Measurements from ENCODE around the gene NFATC2. TPM values are rescaled to one million over a fixed set of nuclear protein-coding genes. Genes with fewer than 3 reads are reported as not detected.
"Not testable (repeated sequence)": the region's sequence is repeated elsewhere in the genome, so short reads cannot be mapped to it uniquely, and the experiment has no call there.

Gene NFATC2
- polyA plus RNA-seq, 5 donors, result 5.8 to 10.1 (median 8.7) TPM

DNA sequence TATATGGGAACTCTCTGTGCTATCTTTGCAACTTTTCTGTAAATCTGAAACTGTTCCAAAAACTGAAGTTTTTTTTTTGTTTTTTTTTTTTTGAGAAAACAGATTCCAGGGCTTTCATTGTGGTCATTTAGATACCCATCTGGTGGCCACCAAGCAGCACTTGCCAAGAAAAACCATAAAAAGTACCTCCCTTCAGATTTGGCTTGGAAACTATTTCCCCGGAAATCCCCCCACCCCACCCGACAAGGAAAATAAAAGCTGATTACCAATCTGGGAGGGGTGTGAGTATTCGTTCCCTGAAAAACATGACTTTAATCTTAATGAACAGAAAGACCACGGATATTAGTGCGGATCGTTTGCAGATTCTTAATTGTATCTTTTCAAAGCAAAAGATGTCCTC is 1.9 kb downstream of the NFATC2 start:
- DNase-seq, result no peak

DNA sequence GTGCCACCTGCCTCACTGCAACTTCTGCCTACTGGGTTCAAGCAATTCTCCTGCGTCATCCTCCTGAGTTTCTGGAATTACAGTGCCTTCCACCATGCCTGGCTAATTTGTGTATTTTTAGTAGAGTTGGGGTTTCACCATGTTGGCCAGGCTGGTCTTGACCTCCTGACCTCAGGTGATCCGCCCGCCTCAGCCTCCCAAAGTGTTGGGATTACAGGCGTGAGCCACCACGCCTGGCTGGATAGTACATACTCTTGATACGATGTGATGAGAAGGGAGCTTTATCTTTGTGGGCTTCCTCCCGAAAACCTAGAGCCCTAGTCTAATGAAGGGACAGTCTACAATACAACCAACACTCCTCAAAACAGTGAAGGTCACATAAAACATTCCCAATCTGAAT is 2.4 kb downstream of the NFATC2 start:
- not testable (repeated sequence) for DNase-seq

DNA sequence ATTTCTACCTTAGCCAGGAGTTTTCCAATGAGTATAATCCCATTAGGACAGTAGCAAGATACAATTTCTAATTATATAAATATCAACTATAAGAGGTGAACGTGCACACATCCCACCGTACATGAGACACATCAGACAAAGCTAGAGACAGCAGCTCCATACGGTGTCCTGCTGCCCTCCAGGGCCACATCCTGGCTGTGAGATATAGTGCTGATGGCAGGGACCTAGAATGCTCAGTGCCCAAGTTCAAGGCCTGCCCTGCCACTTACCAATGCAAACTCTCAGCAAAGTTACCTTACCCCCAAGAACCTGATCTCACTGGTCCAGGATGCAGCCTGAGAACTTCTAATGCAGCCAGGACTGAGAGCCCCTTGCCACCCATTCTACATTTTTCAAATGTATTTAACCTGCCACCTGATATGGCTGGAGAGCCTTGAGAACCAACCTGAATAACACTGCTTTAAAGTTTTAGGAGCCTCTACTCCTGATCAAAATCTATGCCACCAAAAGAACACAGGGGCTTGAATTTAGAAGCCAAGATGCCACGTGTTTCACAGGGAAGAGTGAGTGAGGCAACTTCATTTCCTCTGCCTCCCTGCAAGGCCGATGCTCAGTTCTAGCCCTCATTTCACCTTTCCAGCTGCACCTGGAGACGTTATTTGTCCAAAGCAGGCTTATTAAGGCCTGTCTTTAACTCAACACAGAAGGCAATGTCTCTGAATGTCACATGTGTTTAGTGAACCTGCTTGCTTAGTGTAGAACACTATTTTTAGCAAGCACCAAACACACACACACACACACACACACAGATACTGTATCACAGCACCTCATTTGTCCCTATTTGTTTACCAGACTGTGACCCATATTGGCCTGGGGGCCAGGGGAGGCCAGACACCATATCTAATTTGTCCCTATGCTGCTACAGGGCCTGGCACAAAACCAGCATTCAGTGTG is 6.1 kb downstream of the NFATC2 start:
- DNase-seq, result no peak

DNA sequence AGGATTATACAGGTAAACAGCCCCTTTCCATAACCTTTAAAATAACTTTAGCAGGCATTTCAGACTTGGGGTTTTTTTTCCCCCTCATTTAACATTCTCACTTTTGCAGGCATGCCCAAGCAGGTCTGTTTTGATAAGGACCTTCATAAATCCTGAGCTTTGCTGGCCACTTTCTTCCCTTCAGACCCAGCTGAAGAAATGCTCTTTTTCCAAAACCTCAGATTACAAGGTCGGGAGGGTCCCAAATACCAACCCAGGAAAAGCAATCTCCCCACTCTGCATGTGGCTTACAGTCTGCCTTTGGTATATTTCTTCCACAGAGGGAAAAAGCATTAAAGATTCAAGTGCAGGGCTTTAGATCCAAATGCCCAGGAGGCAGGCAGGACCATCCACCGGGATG is 6.8 kb downstream of the NFATC2 start:
- DNase-seq, result no peak

DNA sequence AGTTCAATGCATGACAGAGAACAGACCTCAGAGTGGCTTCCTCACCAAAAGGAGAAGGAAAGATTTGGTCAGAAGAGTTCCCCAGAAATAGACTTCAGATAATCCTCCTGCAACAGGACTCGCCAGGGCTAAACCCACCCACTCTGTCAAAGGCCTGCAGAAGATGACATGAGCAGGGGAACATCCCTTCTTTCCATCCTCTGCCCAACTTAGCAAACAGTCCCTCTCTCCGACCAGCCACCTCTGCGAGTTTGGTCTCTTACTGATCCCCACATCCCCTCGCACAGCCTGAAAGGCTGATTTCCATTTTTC is 7.5 kb downstream of the NFATC2 start:
- DNase-seq, result no peak

DNA sequence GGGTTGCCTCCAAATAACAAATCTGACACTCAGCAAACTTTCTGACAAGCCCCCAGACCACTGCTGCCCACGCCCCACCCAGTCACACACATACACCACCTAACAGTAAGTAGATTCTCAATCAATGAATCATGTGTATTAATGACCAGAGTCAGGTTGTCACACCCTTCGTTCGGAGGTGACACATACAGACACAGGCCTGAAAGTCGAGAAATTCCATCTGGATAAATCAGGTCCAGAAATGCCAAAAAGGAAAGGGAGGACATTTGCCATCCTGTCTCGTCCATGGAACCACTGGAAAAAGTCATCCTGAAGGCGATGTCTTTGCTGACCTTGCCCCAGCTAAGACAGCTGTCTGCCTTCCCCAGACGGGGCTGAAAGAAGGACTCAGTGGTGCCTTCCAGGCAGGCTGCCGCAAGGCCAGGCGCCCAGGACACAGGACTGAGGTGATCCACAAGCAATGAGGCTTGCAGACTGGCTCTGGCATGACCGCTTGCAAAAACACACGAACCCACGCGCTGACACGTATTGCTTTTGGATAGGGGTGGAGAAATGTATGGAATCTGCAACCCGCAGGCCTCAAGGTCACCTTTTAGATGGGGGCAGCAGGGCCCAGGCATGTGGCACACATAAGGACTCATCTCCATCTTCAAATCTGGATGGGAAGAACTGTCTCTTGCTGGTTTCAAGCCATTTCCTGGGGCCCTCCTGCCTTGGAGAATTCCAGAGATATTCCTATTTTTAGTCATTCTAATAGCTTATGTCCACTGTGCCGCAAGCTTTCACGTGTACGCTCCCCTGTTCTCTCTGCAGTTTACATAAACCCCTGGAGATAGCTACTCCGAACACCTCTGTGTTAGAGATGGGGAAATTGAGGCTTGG is 9.0 kb downstream of the NFATC2 start:
- DNase-seq, result no peak

DNA sequence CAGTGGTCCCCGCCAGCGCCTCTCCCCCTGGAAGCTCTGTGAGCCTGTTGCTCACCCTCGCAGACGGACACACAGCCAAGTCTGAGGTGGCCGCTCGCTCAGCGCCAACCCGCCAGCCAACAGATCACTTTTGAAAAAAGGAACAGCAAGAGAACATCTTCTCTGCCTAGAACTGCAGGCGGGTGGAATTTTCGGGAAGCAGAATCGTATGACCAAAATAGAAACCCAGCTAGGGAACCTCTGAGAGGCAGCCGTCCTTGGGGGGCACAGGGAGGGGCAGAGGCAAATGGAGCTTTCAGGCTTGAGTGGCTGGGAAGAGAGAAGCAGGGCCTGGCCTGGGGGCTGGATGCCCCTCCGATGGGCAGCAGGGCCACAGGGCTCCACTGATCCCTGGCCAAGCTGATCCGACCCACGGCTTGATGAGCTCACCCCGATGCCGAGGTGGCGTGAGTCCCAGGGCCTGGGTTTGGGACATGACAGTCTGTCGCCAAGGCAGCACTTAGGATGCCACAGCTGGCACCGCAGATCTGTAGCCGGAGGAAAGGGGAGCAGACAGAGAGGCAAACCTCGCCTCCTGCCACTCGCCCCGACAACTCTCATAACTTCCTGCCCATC is 9.8 kb downstream of the NFATC2 start:
- no peak for DNase-seq

DNA sequence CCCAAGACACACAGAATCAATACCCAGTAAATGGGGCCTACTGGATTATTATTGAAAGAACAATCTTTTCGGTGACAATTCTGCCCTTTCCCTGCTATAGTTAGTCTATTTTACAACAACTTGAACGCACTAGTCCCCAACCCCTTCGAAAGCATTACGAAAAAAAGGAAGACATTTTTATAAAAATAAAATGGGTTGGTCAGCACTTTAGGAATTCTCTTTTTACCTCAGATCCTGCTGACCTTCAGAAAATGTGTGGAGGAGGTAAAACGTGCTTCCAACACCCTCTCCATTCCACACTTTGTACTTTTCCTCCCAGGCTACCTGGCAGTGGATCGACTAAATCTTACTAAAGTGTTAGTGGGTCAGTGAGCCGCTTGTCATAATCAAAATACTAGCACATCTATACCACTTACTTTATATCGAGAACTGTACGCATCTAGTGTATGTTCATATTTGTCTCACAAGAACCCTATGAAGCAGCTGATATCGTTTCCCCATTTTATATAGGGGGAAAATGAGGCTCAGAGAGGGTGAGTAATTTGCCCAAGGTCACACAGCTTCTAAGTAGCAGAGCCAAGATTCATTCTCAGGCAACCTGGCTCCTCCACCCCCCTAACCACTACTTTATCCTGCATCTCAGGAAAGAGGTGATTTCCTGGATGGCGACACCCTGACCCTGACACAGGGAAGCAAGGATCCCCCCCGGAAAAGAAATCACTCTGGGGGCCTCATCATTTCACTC is 10.6 kb downstream of the NFATC2 start:
- DNase-seq, result no peak

DNA sequence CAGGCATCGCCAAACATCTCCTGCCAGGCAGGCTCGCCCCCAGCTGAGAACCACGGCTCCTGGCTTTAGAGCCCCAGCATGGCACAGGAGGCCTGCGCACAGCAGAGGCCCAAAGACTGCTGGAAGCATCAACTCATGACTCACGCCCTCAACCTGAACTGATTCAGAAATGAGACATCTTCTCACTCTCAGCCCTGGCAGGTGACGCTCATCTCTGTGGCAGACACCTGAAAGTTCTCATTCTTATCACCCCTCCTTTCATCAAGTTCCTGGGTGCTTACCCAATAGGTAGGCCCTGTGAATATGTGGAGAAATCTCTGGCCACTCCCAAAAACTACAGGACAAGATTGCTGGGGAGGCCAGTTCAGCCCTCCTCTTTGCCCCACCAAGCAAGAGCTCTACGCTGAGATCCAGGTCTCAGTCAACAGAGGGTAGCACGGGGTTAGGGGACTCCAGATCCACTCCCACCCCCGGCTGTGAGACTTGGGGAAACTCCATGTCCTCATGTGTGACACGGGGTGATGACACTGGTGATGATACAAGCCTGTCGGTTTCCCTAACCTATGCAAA is 11.3 kb downstream of the NFATC2 start:
- DNase-seq, result no peak

DNA sequence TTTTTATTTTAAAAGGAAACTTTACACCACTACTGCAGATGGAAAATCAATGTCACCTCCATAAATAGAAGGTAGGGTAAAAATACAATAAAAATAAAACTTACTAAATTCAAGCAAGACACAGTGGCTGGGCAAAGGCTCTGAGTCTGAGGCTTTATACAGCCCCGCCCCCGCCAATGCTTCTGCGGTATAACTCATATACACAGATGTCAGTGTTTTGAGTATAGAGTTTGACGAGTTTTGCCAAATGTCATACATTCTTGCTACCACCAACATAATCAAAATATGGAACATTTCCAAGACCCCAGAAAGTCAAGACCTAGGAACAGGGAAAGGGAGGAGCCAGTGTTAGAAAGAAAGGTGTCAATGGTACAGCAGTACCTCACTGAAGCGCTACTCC is 12.8 kb downstream of the NFATC2 start:
- no peak for DNase-seq

DNA sequence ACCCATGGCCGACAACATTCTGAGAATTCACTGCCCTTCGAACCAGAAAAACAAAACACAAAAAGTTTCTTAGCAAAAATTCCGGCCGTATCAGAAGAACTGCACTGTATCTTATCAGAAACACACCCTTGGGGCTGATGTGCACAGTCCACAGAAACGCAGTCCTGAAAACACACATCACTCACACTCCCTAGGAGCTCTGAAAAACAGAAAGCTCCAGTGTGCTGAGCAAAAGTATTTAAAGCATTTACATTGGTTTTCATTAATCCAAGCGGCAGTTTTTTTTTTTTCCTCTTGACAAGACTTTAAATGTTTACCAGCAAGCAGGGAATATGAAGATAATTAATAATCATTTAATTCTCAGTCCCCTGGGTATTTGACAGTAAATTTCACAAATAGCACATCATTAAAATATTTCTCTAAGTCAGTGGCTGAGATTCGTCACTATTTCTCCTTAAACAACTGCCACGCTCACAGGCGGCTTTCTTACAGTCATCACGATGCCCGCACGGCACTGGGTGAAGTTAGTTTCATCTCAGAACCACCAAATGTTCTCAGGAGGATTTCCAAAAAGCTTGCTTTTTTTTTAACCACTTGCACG is 13.3 kb downstream of the NFATC2 start:
- peak in 1 of 2 donors; percentile 33 for DNase-seq

DNA sequence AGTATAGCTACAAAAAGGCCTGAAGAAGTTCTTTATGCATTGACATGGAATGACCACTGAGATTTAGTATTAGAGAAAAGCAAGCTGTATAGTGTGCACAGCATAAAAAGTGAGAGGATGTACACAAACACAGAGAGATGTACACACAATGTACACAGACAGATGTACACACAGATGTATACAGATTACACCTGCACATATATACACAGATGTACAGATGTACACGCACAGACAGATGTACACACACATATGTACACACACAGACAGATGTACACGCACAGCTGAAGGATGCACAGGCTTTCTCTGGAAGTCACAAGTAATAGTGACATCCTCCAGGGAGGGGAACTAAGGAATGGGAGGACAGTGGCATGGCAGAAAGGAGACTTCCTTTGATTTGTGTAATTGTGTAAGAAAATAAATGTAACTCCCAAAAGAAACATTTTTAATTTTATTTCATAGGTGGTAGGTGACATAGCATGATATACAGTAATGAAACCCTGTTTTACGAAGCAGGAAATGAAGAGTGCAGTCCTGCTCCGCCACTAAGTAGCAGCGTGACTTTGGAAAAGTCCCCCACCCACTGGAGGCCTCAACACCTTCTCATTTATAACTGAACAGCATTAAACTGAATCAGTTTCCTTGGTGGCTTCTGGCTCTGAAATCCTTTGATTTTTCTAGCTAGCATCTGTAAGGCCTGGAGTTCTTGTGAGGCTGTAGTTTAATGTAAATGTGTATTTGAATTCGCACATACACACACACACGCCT is 14.1 kb downstream of the NFATC2 start:
- DNase-seq, result no peak

DNA sequence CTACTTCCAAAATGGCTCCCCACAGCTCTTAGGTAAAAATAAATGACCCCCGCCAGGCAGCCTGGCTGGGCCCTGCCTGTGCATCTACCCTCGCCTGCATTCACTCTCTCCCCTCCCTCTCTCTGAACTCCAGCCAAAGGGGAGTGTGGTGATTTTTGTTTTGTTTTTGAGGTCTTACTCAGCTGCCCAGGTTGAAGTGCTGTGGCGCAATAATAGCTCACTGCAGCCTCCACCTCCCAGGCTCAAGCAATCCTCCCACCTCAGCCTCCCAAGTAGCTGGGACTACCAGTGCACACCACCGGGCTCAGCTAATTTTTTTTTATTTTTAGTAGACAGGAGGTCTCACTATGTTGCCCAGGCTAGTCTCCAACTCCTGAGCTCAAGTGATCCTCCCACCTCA is 15.8 kb downstream of the NFATC2 start:
- DNase-seq, result no peak

DNA sequence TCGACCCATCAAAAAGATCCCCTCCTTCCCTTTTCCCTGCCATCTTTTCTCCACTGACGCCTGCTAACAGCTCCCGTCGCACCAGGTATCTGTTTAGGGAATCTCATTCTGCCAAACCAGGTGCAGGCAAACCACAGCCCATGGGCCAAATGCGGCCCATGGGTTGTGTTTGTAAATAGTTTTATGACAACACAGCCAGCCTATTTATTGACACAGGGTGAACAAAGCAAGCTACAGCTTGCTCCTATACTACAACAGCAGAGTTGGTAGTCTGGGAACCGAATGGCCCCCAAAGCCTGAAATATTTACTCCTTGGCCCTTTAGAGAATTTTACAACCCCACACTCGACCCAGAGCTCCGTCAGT is 16.4 kb downstream of the NFATC2 start:
- DNase-seq, result no peak

DNA sequence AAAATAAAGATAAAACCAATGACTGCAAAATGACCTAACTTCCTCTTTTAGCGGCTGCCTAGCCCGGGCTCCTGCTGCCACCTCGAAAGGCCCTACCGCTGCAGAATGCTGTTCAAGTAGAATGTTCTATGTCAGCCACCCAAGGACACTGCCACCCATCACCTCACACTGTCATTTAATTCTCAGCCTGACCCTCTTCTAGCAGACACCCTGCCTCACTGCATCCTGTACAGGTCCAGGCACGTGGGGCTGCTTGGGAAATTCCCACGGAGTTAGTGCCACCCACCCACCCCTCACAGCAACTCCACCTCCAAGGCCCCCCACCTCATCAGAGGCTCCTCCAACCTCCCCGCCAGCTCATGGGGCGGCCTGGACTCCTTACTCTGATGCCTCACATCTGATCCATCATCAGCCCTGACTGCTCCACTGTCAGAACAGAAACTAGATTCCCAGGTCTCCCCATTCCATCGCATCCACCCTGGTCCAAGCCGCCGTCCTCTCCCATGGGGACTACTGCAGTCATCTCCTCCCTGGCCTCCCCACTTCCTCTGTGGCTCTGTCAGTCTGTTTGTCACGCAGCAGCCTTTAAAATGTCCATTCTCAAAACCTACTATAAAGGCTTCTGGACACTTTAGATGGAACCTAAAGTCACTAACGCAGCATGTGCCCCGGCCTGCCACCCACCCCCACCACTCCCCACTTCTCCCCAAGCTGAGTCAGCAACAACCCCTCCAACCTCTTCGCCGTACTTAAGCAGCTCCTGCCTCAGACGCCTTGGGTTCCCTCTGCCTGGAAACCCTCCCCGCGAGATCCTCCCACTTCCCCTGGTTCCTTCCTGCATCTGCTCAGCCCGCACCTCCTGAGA is 17.0 kb downstream of the NFATC2 start:
- DNase-seq, result no peak

DNA sequence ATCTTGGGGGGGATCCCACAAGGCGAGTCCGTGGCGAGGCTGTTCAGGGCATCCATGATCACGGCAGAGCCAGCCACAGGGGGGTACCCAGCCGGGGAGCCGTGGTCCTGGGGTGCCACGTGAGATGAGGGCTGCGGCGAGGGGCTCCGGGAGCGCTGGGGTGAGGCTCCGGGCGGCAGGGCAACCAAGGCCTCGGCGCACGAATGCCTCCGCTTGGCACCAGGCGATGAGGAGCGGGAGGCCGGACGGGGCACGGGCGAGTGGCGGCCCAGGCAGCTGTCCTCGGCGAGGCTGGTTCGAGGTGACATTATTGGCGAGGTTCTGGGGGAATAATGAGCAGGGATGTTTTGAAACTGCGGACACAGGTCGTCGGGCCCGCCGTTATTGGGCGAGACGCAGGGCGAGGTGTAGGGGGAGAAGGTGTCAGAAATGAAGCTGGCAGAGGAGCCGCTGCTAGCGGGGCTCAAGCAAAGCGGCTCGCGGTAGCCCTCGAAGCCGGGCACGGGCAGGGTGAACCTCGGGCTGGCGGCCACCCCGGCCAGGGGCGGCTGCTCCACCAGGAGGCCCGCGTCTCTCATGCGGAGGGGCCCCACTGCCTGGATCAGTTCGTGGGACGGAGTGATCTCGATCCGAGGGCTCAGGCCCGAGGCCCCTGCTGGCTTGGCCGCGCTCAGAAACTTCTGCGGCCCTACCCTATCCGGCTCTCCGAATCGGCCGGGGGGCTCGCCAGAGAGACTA is 19.1 kb downstream of the NFATC2 start:
- DNase-seq, result no peak

DNA sequence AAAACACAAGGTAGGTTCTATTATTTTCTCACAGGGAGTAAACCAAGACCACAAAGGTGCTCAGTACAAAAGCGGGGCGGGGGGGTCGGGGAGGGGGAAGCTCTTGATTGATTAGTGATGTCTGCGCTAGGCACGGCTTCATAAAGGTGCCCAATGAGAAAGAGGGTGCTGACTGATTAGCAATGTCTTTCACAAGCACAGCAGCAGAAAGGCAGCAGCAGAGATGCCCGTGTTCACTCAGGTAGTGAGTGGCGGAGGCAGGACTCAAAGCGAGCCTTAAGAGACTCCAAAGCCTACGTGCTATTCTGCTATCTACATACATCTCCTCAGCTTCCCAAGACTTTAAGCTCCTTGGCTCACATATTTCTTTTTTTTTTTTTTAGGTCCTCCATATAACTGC is 20.3 kb downstream of the NFATC2 start:
- DNase-seq, result no peak

DNA sequence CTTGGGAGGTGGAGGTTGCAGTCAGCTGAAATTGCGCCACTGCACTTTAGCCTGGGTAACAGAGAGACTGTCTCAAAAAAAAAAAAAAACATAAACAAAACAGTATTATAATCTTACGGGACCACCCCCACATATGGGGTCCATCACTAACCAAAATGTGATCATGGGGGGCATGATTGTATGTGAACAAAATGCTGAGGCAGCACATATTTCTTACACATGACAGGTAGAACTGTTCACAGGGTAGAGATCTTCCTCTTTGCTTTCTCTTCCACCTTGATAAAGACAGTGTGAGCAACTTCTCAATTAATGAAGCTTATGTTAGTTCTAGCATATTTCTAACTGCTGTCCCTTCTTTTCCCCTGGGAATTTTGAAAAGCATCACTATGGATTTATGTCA is 24.7 kb downstream of the NFATC2 start:
- DNase-seq, result no peak

DNA sequence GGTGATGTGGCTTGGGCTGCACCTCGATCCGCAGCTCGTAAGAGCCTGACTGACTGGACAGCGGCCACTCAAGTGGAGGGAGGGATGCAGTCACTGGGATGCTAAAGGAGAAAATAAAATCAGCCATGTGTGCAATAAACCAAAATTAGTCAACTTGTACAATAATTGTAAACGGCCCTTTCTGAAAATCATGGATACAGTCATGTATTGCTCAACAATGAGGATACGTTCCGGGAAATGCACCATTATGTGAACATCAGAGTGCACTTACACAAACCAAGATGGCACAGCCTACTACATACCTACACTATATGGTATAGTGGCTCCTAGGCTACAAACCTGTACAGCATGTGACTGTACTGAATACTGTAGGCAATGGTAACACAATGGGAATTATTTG is 25.7 kb downstream of the NFATC2 start:
- DNase-seq, result no peak
